Cortex of kidney (tissue), 1 donor: ENCODE results near the gene GUCY1B1.

ENCODE experiments used
- DNase-seq: peaks from one replicate; lab custom pipeline; 2025; lab: John Stamatoyannopoulos, UW

GUCY1B1 gene

GRCh38 chr4:155758481-155759371 is at the start of gene GUCY1B1:
Gene GUCY1B1, plus strand, starts transcription at chr4:155759021. Its CDS starts 120 bp downstream, at chr4:155759141.
- peak; percentile 56 for DNase-seq

DNA sequence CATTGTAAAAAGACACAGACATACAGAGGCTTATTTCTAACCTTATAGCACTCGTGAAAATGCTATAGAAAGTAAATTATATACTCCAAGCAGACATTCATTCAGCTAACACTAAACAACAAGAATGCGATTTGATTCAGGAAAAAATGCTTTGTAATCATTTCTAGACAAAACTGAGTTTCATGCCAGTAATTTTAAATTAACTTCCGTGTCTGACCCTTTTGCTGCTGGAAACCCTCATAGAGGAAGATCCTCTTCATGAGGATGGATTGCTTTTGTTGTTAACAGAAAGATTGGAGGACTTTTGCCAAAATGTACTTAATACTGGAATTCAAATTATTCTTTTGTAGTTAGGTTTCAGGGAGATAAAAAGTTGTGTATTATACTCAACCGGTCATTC is 48.9 kb upstream of the GUCY1B1 start:
- no peak for DNase-seq

DNA sequence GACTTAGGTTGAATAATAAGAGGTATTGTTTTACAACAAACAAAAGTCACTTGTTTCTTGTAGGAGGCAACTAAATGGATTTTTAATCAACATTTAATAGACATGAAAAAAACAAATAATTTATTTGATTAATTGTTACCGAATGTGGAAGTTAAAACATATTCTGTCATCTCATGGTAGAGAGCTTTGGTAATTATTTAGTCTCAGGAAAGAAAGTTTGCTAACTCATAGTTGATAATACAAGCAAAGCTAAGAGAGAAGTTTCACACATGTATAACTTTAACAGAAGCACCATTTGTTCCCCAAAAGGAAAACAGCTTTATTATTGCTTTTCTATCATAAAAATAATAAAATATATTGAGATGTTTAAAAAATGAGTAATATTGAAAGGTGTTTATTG is 47.3 kb upstream of the GUCY1B1 start:
- no peak for DNase-seq

- no peak for DNase-seq
Observed at GRCh38 chr4:155712846-155713245, 46.0 kb upstream of the GUCY1B1 start.

GRCh38 chr4:155713911-155714310 is 44.9 kb upstream of the GUCY1B1 start:
- no peak for DNase-seq

DNA sequence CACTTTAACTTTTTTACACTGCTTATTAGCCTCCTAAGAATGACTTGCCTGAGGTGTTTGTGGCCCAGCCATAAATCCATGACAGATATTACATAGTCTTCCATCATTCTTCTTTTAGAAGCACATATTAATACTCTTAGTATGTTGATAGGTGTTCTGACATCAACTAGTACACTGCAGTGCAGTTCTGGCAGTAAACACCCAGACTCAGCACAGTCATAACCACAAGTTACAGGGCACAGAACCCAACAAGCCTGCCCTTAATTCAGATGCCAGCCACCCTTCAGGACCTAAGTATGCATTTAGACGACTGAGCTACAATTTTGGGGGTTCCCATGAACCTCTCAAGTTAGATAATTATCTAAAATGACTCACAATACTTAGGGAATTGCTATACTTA is 36.5 kb upstream of the GUCY1B1 start:
- DNase-seq: no peak

- no peak for DNase-seq
Observed at GRCh38 chr4:155722816-155723499, 35.9 kb upstream of the GUCY1B1 start.

DNA sequence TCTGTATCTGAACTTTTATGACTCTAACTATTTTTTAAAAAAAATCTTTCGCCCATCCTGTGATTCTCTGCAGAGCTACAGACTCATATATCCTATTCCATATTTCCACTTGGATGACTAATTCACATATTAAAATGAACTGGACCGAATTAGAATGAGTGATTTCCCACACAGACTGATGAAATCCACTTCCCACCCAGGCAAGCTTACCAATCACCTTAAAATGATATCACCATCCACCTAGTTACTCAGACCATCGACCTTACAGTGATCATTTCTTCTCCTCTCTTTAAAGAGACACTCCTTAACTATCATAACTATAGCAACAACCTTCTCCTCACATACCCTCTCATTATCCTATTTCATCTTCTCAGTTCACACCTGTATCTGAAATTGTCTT is 34.1 kb upstream of the GUCY1B1 start:
- DNase-seq: no peak

- no peak for DNase-seq
Observed at GRCh38 chr4:155734065-155734464, 24.8 kb upstream of the GUCY1B1 start.

DNA sequence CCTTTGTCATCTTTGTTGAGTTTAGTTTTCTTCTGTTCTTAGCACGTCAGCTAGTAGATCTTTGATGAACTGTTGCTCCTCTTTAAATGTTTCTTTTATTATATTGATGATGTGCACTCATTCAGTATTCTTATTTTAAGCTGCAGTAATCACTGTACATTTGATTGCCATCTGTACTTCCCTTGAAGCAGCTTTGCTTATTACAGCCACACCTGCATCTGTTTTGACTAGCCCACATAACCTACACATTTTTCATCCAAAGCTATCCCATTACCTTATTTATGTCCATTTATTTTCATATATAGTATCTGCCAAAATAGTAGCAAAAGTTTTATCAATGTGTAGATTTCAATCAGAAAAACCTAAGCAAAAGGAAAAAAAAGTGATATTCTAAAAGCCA is 23.9 kb upstream of the GUCY1B1 start:
- no peak for DNase-seq

DNA sequence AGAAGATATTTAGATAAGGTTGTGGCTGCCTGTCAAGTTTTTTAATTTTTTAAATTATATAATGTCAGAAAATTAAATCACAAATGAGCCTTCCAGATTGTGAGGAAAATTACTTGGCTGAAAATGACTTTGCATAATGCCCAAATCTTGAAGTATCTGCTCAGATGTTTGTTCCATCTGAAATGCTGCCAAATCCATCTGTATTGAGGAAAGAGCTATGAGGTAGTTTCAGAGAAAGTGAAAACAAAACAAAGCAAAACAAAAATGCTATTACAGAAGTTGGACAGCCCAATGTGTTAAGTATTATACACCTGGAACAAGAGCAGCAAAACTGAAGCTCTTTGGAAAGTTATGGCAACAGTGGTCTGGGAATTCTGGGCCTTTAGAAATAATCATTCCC is 23.3 kb upstream of the GUCY1B1 start:
- DNase-seq: no peak

GRCh38 chr4:155738548-155738947 is 20.3 kb upstream of the GUCY1B1 start:
- DNase-seq: no peak

GRCh38 chr4:155741546-155741945 is 17.3 kb upstream of the GUCY1B1 start:
- DNase-seq: no peak

DNA sequence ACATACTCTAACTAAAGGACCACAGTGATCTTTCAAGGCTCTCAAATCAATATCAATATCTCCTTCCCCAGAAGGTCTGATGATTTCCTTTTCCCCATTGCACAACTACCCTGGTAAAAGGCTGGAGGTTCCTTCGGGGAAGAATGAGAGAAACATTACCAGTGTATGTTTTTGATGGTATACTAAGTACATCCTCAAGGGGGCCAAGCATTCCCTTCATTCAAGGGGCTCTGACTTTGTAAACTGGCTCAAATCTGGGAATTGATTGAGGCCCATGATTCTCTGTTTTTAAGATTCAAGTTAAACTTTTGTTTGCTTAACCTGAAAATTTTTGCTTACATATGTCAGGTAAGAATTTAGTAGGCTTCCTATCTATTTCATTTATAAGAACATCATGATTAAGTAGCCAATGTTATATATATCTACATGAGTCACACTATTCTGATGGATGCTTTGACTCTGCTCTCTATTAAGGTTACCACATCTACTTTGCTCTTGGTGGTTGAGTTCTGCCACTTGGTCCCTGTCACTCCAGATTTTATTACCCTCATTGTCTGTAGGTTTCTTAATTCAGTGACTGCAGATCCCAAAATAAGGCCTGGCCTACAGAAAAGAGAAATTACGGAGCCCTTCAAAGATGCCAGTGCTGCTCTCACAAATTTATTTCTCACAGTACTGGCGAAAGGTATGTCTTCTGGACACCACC is 16.4 kb upstream of the GUCY1B1 start:
- DNase-seq: no peak

DNA sequence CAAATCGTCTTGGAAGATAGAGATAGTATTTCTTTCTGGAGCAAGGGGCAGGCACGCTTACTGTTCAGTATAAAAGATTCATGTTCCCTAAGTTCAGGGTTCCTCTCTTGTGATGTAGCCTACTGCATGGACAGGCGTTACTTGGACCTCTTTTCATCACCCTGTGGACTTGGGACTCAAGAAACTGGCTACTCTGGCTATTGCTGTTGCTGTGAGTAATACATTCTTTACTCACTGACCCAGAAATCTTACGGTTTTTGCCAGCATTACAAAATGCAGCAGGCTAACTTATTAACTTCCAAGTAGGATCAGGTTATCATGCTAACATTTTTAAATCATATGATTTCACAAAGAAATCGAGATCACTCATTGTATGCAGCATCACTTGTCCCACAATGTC is 12.8 kb upstream of the GUCY1B1 start:
- DNase-seq: no peak

DNA sequence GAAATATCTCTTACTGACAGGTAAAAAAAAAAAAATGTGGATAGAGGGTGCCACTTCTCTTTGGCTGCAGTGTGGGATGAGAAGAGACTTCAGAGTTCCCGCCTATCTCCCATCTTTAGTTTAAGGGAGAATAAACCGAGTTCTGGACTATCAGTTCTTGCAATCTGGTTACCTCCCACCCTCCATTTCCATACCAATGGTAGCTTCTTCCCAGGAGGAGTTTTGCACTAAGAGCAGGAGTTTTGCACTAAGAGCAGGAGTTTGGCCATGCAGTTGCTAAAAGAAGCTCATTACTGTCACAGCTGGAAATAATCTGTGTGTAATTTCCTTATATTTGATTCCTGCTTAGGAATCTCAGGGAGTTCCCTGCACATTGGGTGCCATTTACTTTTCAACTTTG is 10.8 kb upstream of the GUCY1B1 start:
- DNase-seq: no peak

- DNase-seq: no peak
Observed at GRCh38 chr4:155749041-155749440, 9.8 kb upstream of the GUCY1B1 start.

DNA sequence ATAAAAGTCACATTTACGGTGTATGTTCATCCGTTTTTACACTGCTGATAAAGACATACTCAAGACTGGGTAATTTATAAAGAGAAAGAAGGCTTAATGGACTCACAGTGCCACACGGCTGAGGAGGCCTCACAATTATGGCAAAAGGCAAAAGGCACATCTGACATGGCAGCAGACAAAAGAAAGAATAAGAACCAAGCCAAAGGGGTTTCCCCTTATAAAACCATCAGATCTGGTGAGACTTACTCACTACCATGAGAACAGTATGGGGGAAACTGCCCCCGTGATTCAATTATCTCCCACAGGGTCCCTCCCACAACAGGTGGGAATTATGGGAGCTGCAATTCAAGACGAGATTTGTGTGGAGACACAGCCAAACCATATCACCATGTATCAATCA is 7.3 kb upstream of the GUCY1B1 start:
- no peak for DNase-seq

- DNase-seq: no peak
Observed at GRCh38 chr4:155757745-155758265, 1.0 kb upstream of the GUCY1B1 start.

GRCh38 chr4:155759372-155760252 is 791 bp downstream of the GUCY1B1 start:
- peak; percentile 6 for DNase-seq

GRCh38 chr4:155761047-155761446 is 2.2 kb downstream of the GUCY1B1 start:
- DNase-seq: no peak
